Peyer's patch (tissue), 4 donors: ENCODE results near the gene ATP6V1G3. TPM values are rescaled to one million over a fixed set of nuclear protein-coding genes. Genes with fewer than 3 reads are reported as not detected.

ENCODE experiments used
- total RNA-seq, 4 donors: library from RNA; depleted of rRNA; stranded (reverse); fragments of >200 nt; gene quantifications; one replicate each; pipeline ENCODE4 v1.1.0, GENCODE V29; 2016

ATP6V1G3 gene
- total RNA-seq, 4 donors from 2014 or later = not detected

Other genes starting within 250 kb of the ATP6V1G3 start
- 100 to 1,000 TPM in 1 of 4 donors, 10 to 100 TPM in 3; 13.3 to 127 (median 22.1) TPM for gene PTPRC, start 98.4 kb upstream of the ATP6V1G3 start, total RNA-seq